ENCODE measurements around the gene PKDCC. TPM values are rescaled to one million over a fixed set of nuclear protein-coding genes. Genes with fewer than 3 reads are reported as not detected.
A peak's percentile ranks its signal among the peaks of the same experiment; 100 is the strongest.

Gene PKDCC
- total and polyA plus RNA-seq, 2 of the 13 experiments (the other 11 are each of a cell fraction or from before 2014, with no cell fraction given) = 52.6 to 58.8 TPM

GRCh38 chr2:42092084-42092996 lies 44.5 kb downstream of the PKDCC start (continued):
- 0 out of 2 replicates have a peak, but pooled peaks have one; percentile 77 for TF ChIP-seq ZNF142 (CRISPR knock-in tag; IDR thresholded peaks at IDR 0.05)
- TF ChIP-seq SMAD1 (CRISPR knock-in tag; IDR thresholded peaks at IDR 0.05; ENCODE audit: borderline replicate concordance, low read depth) = no peak
- TF ChIP-seq FOXA3 (CRISPR knock-in tag; IDR thresholded peaks at IDR 0.05) = peak; percentile 80
- peak; percentile 90 for TF ChIP-seq MIXL1 (CRISPR knock-in tag; IDR thresholded peaks at IDR 0.05)
- TF ChIP-seq ZNF878 (CRISPR knock-in tag; IDR thresholded peaks at IDR 0.05) = 0 out of 2 replicates have a peak, but pooled peaks have one; percentile 18
- TF ChIP-seq ZNF12 (CRISPR knock-in tag; IDR thresholded peaks at IDR 0.05) = peak; percentile 43; the same call in 1 of the 2 replicates
- TF ChIP-seq, protein P1, sequence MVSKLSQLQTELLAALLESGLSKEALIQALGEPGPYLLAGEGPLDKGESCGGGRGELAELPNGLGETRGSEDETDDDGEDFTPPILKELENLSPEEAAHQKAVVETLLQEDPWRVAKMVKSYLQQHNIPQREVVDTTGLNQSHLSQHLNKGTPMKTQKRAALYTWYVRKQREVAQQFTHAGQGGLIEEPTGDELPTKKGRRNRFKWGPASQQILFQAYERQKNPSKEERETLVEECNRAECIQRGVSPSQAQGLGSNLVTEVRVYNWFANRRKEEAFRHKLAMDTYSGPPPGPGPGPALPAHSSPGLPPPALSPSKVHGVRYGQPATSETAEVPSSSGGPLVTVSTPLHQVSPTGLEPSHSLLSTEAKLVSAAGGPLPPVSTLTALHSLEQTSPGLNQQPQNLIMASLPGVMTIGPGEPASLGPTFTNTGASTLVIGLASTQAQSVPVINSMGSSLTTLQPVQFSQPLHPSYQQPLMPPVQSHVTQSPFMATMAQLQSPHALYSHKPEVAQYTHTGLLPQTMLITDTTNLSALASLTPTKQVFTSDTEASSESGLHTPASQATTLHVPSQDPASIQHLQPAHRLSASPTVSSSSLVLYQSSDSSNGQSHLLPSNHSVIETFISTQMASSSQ (IDR thresholded peaks at IDR 0.05; ENCODE audit: low read depth) = peak; percentile 17; the same call in 1 of the 2 replicates
- TF ChIP-seq, protein P1 (CRISPR knock-in tag; IDR thresholded peaks at IDR 0.05; ENCODE audit: borderline replicate concordance) = peak; percentile 63; the same call in 1 of the 2 replicates
- TF ChIP-seq, protein P2, sequence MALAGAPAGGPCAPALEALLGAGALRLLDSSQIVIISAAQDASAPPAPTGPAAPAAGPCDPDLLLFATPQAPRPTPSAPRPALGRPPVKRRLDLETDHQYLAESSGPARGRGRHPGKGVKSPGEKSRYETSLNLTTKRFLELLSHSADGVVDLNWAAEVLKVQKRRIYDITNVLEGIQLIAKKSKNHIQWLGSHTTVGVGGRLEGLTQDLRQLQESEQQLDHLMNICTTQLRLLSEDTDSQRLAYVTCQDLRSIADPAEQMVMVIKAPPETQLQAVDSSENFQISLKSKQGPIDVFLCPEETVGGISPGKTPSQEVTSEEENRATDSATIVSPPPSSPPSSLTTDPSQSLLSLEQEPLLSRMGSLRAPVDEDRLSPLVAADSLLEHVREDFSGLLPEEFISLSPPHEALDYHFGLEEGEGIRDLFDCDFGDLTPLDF (CRISPR knock-in tag; IDR thresholded peaks at IDR 0.05) = 0 out of 2 replicates have a peak, but pooled peaks have one; percentile 30
- no peak for TF ChIP-seq SETDB1 (CRISPR knock-in tag; IDR thresholded peaks at IDR 0.05; ENCODE audit: borderline replicate concordance)
- 0 out of 2 replicates have a peak, but pooled peaks have one; percentile 29 for TF ChIP-seq ZNF589 (CRISPR knock-in tag; conservative IDR thresholded peaks at IDR 0.05)
- peak; percentile 95; the same call in 1 of the 2 replicates for TF ChIP-seq ZNF792 (CRISPR knock-in tag; IDR thresholded peaks at IDR 0.05)
- TF ChIP-seq ZNF768 (CRISPR knock-in tag; IDR thresholded peaks at IDR 0.05) = no peak; the same call in 1 of the 2 replicates
- TF ChIP-seq ZNF672 (CRISPR knock-in tag; IDR thresholded peaks at IDR 0.05) = no peak
- peak; percentile 52 for TF ChIP-seq GATAD1 (CRISPR knock-in tag; IDR thresholded peaks at IDR 0.05)
- TF ChIP-seq ZNF383 (CRISPR knock-in tag; IDR thresholded peaks at IDR 0.05; ENCODE audit: borderline replicate concordance) = peak; percentile 59; the same call in 1 of the 2 replicates
- no peak for TF ChIP-seq WIZ (CRISPR knock-in tag; IDR thresholded peaks at IDR 0.05)
- TF ChIP-seq HHEX (CRISPR knock-in tag; IDR thresholded peaks at IDR 0.05) = peak; percentile 41; the same call in 1 of the 2 replicates
- peak; percentile 65; the same call in 1 of the 2 replicates for TF ChIP-seq SP4 (CRISPR knock-in tag; IDR thresholded peaks at IDR 0.05)

Data from HepG2 (cell line).